RPMI8226 (cell line): Measurements from ENCODE around the gene PPP1R3G.

Experiments used
- DNase-seq: peaks from one replicate; pipeline ENCODE4 v3.0.0-alpha.2; 2015

Gene PPP1R3G

DNA sequence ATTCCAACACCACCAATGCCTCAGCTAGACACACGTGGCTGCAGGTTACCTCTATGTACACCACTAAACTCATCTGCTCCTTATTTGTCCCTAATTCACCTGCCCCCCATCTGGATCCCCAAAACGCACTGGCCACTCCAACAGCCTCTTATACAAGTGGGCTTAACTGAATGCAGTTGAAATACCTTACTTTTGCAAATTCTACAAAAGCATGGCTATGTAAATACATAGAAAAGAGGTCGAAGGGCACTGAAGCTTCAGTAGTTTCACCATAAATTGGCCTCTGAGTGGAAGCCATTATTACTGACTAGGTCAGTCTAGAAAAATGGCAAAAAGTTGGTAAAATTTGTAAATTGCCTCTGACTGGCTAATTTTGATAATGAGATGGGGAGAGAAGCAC, 11.1 kb upstream of the PPP1R3G start:
- no peak for DNase-seq

DNA sequence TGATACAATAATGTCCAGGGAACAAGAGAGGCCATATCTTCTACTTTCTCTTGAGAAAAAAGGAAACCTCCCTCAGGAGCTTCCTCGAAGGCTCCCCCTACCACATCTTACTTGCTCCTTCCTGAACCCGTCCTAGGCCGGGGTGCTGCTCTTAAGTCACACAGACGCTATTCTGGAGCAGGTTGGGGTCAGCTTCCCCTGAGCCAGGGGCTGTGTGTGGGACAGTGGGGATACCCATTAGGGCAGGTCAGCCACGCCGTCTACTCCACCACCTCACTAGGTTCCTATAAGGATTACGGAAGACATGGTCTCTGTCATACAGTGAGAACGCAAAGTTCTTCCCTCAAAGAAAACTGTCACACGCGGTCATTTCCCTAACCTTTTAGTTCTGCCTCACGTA, 8.2 kb upstream of the PPP1R3G start:
- DNase-seq, result no peak

GRCh38 chr6:5078121-5078669, 6.9 kb upstream of the PPP1R3G start:
- DNase-seq, result no peak

DNA sequence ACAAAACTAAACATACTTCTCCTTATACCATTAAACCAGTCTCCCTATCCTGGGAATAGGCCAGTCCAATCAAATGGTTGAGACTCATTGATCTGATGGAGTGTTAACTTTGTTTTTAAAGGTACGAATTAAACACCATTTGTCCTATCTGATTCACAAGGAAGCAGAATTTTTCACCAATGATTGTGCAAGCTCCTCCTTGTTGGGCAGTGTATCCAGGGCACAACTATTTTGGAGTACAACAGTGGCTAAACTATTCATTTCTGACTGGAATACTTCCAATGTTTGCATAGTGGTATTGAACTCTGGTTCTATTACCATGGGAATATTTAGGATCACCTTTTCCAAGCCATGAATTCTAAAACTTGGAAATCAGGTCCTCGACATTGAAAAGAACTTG, 5.4 kb upstream of the PPP1R3G start:
- DNase-seq, result no peak

DNA sequence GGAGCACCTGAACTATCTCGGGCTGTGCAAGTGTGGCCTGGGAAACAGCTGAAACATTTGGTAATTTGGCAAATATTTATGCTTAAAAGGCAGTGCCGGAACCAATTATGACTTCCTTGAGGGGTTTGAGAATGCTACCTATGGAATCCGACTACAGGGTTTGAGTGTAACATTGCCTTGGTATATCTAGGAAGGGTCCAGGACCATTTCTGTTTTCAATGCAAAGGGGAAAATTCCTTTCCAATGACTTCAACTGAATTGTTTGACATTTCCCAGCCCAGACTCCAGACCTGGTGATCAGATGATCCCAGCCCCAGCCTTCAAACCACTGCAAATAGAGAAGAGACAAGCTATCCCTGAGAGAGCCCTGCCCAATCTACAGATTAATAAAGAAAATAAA, 4.6 kb upstream of the PPP1R3G start:
- no peak for DNase-seq

GRCh38 chr6:5081182-5081581, 4.0 kb upstream of the PPP1R3G start:
- DNase-seq, result no peak

DNA sequence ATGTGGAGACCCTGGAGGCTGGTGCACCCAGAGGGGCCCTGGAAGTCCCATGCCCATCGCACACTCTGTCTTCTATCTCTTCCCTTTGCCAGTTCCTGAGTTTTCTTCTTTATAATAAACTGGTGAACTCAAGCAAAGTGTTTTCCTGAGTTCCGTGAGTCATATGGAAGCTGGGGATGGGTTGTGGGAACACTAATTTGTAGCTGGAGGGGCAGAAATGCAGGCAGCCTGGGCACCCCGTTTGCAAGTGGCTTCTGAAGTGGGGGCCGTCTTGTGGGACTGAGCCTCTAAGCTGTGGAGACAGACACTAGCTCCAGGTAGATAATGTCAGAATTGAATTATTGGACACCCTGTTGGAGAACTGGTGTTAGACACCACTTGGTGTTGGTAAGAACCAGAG, 3.2 kb upstream of the PPP1R3G start:
- DNase-seq, result no peak

DNA sequence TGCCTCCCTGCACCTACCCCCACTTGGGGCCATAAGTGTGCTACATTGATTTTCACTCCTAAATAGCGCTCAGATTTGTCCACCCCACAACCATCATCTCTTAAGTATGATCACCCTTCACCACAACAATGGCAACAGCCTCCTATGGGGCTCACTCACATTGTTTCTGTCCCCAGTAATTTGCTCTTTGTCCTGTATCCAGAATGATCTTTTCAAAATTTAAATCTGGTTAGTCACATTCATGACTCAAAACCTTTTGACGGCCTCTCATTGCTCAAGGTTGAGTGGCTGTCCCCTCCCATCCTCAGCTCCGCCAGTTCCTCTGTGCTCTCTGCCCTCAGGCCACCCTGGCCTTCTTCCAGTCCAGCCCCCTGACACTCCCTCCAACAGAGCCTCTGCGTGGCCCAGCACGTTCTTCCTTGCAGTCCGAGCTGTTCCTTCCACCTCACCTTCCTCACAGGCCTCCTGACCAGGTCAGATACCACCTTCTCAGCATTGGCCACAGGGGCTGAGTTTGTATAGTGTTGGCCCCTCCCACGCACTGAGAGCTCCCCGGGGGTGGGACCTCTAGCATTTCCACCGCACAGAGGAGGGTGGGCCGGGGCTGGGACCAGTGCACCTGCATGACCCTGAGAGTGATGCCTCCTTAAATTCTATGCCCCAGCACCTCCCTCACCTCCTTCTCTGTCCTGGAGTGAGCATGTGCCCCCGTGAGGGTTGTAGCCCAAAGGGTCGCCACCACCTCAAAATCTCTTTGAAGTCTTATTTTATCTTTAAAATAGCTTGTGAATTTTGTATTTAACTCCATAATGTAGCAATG, 2.4 kb upstream of the PPP1R3G start:
- DNase-seq, result no peak

GRCh38 chr6:5083307-5083583, 1.9 kb upstream of the PPP1R3G start:
- no peak for DNase-seq

- no peak for DNase-seq
Observed at GRCh38 chr6:5083813-5084359, 1.3 kb upstream of the PPP1R3G start.

DNA sequence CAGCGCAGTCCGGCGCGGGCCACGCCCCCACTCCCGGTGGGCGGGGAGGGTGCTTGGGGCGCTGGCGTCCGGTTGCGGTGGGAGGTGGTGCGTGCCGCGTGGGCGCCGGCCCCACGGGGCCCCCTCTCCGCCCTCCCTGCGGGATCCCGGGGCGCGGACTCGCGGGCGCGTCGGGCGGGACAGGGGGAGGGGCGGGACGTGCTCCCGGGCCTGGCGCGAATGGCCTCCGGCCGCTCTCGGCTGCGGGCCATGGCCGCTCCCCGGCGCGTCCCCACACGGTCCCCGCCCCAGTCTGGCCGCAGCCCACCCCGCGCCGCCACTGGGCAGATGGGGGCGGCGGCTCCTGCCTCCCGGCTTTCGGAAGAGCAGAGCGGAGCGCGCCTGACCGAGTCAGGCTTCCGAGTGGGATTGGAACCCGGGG, 771 bp upstream of the PPP1R3G start:
- DNase-seq, result no peak

GRCh38 chr6:5085648-5086293, 630 bp downstream of the PPP1R3G start:
- DNase-seq, result no peak

GRCh38 chr6:5086294-5086890, 1.3 kb downstream of the PPP1R3G start:
- no peak for DNase-seq

DNA sequence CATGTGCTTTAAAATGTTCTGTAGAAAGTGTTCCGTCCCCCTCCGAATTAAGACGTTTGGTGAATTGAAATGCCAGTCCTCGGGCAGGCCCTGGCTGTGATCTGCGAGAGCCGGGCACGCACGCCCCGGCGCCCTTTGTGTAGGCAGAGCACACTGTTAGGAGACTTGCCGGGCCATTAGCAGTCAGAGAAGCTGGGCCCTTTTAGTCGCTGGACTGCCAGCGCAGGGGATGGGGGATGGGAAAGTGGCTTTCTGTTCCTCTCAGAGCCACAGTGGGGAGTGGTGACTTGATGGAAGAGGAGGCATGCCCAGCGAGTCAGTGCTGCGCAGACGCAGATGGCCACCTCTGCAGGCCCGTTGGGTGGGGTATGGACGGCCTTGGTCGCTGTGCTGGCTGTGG, 2.2 kb downstream of the PPP1R3G start:
- no peak for DNase-seq

- no peak for DNase-seq
Observed at GRCh38 chr6:5088780-5089179, 3.6 kb downstream of the PPP1R3G start.

DNA sequence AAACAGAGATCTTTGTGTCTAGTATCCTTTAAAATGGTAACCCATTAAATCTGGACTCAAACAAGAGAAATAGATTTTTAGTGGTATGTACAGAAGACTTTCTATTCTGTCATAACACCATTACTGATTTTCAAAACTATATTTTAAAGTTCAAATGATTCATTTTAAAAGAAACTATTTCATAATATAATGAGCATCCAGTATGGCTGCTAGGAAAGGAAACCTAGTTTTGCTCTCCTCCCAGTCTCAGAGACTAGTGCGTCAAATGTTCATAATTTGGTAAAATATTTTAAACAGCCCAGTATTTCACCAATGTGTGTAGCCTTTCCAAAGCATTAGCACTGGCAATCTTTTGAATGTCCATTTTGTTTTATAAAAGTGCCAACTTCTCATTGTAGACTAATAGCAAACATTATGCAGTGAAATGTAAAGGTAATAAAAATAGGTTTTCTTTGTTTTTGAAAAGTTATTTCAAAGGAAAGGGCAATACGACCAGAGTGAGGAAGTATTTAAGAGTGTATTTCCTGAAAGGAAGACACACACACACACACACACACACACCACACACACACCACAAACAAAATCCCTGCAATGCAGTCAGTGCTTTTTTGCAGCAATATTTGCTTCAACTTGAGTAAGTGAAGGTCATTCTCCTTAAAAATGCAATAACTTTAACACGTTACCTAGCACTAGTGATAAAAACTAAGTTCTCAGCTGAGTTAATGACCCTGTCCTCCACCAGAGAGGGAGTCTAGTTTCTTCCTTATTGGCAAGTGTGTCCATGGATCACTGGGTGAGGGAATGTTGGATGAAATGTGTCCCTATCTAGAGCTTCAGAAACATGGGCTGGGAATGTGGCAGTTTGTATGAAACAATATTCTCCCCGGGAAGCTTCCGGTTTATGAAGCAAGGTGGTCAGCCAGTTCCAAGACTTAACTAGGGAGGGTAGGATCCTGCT, 4.6 kb downstream of the PPP1R3G start:
- DNase-seq, result no peak

DNA sequence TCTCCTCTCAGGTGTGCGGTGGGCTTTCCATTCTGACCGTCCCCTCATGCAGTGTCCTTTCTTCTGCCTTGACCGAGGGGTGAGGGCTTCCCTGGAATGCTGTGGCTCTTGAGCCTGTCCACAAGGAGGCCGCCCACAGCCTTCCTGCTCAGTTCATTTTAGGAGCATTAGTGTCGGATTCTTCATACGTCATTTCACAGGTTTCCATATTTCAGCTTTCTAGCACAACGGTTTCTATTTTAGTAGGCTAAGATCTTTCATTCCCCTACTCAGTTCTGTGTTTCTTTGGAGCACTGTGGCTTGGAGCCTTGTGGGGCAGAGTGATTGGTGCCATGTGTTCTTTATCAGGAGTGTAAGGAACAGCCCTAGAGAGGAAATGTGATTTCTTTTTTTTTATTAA, 5.5 kb downstream of the PPP1R3G start:
- DNase-seq, result no peak

DNA sequence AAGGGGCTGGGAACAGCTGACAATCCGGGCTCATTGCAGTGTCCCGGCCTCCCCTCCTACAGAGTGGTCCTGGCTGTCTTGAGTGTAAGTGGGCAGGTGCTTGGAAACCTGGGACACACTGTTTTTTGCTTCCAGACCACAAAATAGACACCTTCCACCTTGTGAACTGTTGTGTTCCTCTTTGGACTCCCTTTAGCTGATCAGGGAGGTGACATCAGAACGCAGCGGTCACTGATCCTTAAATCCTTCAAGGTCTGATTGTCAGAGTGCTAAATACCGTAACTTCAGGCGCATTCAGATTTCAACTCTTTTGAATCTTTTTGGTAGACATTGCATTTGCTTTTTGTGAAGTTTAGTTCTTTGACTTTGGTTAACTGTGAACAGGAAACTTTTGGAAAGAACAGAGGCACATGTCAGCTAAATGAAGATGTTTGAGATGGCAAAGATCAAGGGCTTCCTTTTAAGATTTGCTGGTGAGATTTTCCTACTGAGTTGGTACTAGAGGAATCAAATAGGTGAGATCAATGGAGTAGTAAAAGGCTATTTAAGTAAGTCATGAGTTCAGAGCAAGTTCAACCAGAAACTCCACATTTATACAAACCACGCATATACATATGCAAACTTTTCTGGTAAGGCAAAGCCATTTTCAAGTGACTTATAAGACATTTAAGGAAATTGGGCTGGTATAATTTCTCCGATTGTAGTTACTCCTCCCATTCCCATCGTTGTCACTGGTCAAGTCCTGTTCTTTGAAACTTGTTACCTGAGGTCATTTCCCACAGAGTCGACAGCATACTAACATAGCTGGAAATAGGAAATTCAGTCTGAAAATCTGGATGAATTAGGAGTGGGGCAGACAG, 6.3 kb downstream of the PPP1R3G start:
- no peak for DNase-seq

GRCh38 chr6:5093231-5094015, 8.3 kb downstream of the PPP1R3G start:
- DNase-seq, result no peak

GRCh38 chr6:5094327-5094726, 9.2 kb downstream of the PPP1R3G start:
- no peak for DNase-seq

GRCh38 chr6:5095236-5095635, 10.1 kb downstream of the PPP1R3G start:
- DNase-seq, result no peak
